ENCODE results near the gene GTPBP1.

GRCh38 chr22:38729946-38730345 lies 24.2 kb downstream of the GTPBP1 start:
- TF ChIP-seq CTCF (IDR thresholded peaks at IDR 0.05): no peak
- TF ChIP-seq POLR2A (IDR thresholded peaks at IDR 0.05): no peak

Data from heart left ventricle (tissue), 13 donors.